Colon (tissue), 2 donors: ENCODE measurements around the gene NTM.

Source experiments
- FAIRE-seq: peaks from 2 replicates; lab custom pipeline; 2012; peaks lifted over from hg19 to GRCh38; lab: Jason Lieb, UNC
- donor health status: control.
- donor health status: control.

NTM gene

DNA sequence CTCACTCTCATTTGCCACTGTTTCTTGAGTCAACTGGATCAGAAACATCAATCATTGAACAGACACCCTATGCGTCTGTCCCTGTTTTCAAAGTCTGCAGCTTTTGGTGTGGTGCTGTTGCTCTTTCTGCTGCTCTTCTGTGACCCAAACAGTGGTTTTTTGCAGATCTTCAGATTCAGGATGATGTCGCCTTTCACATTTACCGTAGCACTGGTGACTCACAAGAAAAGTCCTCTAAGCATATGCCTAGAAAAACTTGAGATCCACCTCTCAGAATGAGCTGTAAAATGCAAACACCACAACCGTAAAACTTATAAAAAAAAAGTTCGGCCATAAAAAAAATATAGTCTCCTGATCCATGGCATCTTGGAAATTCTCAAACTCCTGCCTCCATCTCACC is 400.4 kb downstream of the NTM start:
- no peak for FAIRE-seq

DNA sequence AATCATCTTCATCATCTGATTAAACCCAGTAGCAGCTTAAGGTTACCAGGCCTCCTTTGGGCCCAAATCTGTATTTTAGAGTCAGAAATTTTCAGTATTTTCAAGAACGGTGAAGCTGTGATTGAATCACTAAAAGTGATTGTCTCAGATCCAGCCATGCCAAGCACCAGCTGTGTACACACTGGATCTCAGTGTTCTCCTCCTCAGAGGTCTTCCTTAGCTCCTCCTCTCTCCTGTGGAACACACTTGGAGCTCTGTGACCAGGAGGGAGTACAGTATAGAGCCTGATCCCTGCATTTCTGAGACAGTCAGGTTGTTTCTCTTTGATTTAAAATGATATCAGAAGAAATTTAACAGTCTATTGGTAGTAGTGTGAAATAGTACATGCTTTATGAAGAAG is 401.1 kb downstream of the NTM start:
- no peak for FAIRE-seq

DNA sequence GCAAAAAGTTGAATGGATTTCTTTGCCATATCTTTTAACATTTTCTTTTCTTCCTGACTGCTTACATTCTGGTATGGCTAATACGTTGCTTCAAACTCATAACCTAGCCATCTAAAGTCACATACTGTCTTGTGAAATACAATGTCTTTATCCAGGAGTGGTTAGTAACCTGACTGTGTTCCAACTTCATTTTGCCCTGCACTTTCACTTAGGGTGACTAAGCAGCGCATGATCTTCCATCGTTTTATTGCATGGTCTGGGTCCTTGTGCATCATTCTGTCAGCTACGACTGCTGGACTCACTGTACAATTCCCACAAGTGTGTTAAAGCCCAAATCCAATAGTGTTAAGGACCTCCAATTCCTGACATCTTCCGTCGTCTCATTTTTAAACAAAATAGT is 403.2 kb downstream of the NTM start:
- no peak for FAIRE-seq

DNA sequence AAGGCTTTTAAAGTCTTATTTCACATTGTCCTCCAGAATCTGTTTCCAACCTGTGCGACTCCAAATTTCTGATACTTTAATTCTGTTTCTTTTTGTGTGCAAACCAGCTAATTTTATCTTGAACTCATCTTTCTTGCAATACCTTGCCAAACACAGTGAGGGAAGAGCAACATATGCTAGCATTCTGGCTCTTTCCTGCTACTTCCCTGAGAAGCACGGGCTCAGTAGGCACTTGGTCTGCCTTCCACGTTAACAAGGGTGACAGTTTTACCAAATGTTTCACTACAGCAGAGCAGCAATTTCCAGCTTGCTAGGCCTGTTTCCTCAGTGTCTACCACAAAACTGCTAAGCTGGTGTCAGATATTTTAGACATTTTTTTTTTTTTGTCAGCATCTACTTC is 405.8 kb downstream of the NTM start:
- FAIRE-seq, result no peak

DNA sequence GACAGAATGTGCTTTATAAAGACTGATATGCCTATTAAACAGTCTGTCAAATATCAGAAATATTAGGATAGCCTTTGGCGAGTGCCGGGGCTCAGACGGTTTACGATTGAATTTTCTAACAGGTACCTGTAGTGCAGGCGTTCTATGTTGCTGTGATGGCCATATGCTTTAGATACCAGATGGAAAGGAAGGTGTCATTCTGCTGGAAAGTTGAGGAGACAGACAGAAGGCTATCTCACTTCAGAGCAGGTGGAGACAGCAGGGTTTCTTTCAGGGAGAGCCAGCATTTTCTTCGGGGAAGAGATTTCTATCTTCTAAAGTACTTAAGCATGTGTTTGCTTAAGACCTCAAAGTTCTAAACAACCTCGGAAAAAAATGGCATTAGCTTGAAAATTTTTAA is 415.4 kb downstream of the NTM start:
- no peak for FAIRE-seq

DNA sequence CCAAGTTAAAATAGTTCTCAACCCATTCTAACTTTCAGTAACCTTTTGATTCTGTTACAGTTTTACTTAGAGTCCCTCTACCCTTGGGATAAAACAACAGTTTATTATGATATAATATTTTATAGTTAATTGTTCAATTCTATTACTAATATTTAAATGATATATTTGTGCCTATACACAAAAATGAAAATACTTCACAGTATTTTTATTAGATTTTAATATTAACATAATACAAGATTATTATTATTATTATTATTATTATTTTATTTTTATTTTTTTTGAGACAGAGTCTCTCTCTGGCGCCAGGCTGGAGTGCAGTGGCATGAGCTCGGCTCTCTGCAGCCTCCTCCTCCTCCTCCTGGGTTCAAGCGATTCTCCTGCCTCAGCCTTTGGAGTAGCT is 416.7 kb downstream of the NTM start:
- FAIRE-seq, result no peak

DNA sequence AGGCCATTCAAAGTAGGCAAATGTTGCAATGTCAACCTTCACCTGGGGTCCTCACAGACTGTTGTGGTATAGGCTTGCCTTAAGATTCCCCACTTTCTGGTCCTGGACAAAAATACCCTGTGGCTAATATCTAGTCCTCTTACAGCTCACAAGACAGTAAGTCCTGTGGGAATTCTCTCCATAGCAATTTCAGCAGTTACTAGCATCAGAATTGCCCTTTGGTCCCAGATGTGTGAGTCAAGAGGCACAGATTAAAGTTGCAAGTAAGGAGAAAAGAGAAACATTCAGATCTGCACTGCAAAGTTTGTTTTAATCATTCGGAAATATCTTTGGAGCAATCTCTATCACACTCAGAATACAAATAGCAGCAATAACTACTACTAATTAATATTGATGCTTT is 420.2 kb downstream of the NTM start:
- FAIRE-seq, result no peak

DNA sequence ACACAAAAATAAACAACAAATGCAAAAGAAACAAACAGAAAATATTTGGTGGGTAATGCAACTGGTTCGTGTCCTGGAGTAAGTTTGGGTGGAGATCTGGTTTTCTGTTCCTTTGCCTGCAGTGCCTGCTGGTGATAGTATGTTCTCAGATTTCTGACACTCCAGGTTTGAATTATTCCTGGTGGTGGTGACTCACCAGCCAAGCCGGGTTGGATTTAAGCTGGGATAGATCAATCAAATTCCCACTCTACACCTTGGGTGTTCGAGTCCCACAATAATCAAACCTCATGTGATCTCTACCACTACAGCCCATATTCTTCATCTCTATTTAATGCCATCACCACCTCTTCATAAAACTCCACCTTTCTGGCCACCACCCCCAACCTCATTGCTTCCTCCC is 421.8 kb downstream of the NTM start:
- FAIRE-seq, result no peak

DNA sequence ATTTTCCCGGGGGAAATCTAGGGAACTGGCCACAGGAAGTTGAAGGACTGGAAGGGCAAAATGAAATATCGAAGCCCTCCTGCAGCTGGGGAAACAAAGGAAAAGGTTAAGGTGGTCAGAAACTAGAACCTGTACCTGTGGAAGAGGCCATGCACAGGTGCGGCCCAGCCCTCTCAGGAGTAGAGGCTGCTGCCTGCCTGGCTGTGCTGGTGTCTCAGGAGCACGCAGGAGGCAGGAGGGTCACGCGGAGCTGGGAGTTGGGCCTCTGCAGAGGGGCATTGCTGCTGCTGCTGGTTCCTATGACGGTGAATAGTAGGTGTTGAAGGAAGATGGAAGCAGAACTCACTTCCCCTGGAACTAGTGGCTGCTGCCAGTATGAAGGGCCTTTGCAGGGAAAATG is 425.7 kb downstream of the NTM start:
- FAIRE-seq, result no peak

DNA sequence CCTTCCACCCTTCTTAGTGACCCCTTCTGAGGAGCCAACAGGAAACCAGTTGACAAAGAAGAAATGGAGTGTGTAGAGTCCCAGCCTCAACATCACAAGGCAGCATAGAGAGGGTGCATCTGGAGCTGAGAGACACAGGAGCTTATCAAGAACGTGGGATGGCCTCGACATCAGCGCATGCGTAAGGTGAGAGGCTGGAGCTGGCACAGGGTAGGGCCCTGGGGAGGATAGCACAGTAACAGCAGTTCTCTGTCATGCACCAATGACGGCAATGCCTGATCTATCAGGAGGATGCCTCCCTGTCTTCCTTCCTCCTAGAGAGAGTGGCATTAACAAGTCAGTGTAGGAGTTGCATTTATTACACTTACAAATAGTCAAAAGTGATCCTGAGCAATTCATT is 426.1 kb downstream of the NTM start:
- FAIRE-seq, result no peak

DNA sequence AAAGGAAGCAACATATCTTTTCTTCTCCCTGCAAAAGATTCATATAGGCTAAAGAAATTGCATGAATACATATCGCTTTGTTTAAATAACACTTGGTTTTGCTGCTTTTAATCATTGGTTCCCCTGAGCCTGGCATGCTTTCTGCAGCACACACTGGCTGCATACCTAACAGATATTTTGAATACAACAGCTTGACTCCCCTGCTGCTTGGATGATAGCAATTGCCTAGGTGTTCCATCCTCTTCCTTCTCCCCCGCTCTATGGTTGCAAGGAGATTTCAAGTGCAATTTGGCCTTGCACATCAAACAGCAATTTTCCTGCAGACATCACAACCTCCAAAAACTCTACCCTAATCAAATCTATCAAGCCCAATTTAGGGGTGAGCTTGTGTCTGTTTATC is 430.0 kb downstream of the NTM start:
- no peak for FAIRE-seq

DNA sequence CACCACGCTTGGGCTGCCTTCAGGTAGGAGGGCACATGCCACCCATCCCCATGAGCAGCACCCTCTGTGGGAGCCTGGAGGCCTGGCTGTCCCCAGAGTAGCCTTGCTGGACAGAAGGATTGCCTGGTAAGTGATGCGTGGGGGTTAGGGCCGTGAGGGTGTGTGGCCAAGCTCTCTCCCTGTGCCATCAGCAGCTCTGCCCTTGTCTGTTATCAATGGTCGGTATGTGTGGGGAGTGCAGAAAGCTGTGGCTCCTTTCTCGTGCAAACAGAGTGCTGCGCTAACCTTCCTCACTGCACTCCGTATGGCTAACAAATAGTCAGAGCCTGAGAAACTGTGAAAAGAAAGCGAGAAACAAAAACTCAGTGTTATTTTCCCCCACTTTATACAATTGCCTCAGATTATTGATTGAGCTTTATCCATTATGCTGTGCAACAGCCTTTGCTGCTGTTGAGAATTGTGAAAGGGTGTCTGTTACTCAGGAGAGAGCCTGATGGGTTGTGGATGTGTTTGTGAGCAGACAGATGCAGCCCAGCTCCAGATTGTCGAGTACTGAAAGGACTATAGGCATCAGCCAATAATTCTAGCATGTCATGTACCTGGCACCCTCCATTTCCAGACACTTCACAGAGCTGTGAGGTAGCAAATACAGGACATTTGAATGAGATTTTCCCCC is 432.2 kb downstream of the NTM start:
- FAIRE-seq, result no peak

DNA sequence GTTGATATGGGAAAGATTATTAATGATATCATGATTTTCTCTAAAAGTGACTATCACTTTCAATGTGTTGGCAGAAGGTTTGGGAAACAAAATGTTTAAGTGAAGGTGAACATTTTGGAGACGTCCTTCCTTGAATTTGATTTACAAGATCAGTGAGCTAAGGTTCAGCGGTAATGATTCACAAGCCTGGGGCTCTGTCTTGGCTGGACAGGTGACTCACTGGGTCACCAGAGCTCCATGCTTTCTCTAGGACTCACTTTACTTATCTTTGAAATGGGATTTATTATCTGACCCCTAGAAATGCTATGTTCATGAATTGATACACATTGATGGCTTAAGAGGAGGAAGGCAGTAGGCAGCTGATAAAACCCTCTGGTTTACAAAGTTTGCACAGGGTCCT is 437.5 kb downstream of the NTM start:
- no peak for FAIRE-seq

DNA sequence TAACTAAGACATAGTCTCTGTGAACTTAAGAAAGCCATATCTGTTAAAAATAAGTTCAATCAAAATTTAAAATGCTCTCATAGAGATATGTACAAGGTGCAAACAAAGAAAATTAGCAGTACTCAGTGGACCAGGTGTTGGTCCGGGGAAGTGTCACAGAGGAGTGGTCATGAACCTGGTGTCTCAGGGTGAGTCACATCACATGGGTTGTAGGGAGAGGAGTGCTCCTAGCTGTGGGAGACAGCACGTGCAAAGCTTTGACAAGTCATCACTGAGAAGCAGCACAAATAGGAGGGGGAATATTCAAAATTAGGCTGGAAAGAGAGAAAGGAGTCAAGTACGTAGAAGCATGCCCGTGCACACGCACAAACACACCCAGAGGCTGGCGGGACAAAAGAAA is 438.1 kb downstream of the NTM start:
- no peak for FAIRE-seq

DNA sequence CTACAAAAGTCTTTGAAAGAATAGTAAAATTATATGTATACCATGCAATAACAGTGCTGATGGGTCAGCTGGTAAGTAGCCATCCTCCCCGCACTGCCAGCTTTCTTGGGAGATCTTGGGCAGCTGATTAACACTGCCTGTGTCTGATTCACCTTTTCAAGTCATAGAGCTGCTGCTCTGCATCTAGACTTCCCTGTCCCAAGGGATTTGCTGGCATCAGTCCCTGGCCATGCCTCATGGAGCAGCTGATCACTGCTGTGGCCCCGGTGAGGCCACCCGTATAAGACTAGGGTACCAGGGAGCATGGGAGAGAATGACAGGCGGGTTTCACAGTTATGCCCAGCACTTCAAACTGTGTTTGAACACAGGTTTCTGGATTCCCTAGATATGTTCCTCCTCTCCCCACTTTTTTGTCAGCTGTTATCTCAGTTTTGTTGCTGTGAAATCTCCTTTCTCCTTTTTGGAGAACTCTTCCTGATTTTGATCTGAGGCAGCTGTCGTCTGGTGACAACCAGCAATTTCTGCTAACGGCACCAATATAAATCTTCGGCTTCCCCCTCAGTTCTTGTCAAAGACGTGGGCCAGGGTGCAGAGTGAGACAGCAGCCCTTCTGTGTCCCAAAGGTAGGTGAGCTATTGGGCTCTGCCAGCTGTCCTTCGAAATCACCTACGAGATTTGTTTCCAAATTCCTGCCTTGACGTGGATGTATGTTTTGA is 438.9 kb downstream of the NTM start:
- FAIRE-seq, result no peak

DNA sequence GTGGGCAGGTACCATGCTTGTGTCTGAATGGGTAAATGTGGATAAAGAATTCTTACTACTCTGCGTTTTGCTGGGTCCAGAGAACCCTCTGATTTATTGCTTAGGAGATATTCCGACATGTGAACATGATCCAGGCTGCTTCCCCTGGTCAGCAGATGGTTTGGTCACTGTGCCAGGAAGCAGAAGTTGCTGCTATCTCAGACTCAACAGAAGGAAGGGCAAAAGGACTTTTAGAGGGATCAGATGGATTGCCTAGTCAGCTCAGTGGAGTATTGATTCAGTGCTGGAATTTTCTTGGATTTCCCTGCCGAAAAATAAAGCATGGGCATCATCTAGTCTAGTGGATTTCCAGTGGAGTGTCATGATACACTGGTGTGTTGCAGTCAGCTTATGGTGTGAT is 440.1 kb downstream of the NTM start:
- no peak for FAIRE-seq

DNA sequence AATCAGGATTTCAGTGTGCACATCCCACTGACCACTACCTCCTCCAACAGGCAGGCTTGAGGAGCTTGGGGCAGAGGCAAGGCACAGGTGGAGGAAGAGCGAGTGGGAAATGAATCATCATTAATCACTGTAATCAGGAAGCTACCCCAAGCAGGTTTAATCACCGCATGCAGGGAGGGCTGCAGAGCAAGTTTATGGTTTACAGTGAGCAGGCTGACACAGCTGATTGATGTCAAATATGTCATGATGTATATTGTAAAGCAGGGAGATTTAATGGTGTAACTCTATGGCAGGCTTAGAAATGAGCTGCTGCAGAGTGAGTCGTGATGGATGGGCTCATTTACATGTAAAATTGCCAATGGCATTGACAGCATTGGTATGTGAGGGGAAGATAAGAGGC is 441.0 kb downstream of the NTM start:
- FAIRE-seq, result no peak

DNA sequence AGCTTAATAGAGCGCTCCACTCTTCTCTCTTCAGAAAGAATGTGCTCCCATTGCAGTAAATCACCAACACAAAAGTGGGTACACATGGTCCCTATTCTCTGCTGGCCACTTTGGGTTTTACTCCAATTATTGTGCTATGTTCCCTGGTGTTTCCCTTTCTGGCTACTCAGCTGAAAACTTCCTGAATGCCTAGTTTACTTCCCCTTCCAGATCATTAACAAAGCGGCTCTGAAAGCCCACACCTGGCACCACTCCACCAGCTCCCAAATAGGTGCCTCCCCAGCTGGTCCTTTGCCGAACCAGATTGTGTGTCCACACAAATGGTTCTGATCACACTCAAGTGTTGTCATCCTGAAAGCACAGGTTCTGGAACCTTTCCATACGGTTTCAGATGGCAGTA is 443.7 kb downstream of the NTM start:
- no peak for FAIRE-seq

DNA sequence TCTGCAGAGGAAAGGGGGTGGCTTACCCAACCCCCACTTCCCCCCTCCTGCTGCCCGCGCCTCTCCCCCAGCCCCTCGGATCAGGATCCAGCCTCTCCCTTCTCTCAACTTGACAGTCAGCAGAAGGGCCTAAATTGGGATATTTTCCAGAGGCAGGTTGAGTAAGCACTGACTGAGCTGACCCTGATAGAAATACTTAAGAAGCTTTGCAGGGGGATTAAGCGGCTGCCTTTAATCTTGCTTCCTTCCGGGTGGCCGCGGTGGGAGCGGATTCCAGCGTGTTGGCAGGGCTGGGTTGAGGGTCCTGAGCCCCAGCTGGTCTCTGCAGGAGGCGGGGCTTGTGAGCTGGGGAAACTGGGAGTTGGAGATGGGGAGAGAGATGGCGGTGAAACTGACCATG is 445.2 kb downstream of the NTM start:
- FAIRE-seq, result no peak

DNA sequence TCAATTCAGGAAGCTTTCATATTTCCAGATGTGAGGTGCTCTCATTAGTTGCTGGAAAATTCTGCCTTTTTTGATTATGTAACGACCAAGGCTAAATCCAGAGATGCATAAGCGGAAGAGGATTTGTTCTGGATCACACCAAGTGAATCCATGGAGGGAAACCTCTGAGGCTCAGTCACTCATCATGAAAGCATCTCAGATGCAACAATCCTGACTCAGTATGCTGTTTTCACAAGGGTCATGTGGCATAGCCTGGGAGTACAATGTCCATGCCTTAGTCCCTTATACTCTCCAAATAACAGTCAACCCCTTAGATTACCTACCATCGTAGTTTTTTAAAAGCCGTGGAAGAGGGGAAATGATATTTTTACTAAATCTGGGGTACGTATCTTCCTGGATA is 445.6 kb downstream of the NTM start:
- FAIRE-seq, result no peak

DNA sequence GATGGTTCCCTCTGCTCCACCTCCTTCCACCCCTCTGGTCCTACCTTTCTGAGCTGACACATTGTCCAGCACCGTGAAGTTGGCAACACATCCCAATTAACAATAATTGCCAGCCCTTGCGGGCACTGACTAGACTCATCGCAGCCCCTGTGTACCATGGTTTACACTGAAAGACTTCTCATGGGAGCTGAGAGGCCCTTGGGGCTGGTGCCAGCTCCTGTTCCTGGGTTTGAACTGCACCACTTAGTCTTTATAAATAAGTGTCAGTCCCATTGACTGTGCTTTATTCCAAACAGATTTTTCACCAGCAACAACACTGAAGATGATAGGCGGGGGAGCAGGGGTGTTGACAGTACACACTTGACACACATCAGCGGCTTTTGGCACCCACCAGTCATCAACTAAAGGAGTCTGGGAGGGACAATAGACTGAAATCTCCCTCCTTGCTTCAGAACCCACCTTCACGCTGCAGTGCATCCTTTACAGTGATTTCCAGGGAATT is 447.3 kb downstream of the NTM start:
- FAIRE-seq, result no peak

DNA sequence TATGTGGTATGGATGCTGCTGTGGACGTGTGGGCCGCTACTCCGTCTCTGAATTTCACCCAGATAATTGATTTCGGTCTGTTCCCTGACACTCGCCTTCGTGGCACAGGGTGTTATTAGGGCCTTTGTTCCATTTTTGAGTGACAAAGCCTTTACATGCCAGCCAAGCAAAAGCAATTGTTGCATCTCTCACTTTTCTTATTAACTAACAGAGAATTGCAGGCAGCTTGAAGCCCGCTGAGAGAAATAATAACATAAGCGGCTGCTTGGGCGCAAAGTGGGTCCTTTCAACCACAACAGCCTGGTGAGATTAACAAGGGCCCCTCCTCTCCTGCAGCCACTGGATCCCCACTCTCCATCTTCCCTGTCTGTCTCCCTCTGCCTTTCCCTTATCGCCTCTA is 449.4 kb downstream of the NTM start:
- FAIRE-seq, result no peak

DNA sequence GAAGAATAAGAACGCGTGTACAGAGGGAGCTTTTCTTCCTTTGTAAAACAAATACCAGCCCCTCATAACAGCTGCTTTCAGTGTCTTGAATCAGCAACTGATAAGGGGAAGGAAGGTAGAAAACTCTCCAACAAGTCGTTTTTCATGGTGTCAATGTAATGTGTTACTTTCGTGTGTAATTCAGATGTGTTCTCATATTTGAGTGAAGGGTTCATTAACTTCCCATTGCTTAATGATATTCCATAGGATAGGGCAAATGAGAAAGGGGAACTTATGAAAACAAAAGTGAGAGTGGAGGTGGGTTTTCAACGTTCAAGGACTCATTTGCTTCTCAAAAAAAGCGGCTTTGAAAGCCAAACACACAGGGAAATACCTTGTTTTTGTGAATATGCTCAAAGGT is 452.1 kb downstream of the NTM start:
- FAIRE-seq, result no peak

DNA sequence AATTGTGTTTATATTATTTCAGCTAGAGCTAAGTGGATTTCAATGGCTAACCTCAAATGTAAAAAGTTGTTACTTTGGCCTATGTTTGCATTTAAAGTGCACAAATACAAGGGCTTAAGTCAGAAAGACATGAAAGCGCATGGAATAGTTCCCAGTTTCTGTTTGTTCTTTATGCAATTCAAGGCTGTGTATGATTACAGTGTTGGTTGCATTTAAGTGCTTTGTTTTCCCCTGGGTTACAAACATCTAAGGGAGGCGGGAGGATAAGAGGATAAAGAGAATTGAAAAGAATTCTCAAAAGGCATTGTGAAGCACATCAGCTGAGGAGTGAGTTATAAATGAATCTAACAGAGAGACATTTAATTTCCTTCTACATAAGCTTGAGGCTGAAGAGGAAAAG is 453.4 kb downstream of the NTM start:
- FAIRE-seq, result no peak
